D721Med (cell line): ENCODE measurements around the gene KCNT1.

ENCODE experiments used
- DNase-seq: peaks from one replicate; pipeline ENCODE4 v3.0.0; 2011; ENCODE audit warnings: low spot score; ENCODE audit not compliant: insufficient read length
- FAIRE-seq: peaks from 2 replicates; lab custom pipeline; 2011; peaks lifted over from hg19 to GRCh38; lab: Jason Lieb, UNC
- TF ChIP-seq, protein P1 (sequence below): IDR thresholded peaks from 2 replicates; pipeline ENCODE4 v1.5.1; 2012; ENCODE audit warnings: mild to moderate bottlenecking, control low read depth; ENCODE audit not compliant: insufficient read depth; ENCODE audit errors: missing control alignments

KCNT1 gene

DNA sequence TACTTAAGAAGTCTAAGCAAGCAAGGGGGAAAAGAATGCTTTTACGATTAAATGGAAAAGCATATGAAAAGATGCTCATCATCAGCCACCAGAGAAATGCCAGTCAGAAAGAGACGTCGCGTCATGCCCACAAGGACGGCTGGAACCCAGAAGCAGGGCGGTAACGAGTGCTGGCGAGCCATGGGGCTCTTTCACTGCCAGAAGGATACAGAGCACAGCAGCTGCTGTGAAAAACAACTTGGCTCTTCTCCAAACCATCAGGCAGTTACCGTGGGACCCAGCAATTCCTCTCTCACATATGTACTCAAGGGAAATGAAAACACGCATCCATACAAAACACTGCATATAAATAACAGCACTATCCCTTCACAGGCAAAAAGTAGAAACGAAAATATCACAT is 109.8 kb downstream of the KCNT1 start:
- DNase-seq = no peak

DNA sequence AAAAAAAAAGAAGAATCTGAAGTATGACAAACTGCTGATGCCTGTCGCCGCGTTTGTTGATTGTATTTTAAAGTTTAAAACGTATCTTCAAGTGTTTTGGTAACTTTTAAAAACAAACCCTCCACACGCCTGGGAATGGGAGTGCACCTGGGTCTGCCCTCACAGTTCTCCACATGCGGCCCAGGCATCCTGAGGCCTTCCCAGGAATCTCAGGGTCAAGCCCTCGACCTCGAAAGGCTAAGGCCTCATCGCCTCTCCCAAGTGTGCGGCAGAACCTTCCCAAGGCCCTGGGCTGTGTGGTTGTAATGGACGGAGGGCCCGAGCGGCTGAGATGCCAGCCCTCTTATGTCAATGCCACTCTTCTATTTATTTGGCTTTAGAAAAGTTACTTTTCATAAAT is 111.0 kb downstream of the KCNT1 start:
- TF ChIP-seq, protein P1, sequence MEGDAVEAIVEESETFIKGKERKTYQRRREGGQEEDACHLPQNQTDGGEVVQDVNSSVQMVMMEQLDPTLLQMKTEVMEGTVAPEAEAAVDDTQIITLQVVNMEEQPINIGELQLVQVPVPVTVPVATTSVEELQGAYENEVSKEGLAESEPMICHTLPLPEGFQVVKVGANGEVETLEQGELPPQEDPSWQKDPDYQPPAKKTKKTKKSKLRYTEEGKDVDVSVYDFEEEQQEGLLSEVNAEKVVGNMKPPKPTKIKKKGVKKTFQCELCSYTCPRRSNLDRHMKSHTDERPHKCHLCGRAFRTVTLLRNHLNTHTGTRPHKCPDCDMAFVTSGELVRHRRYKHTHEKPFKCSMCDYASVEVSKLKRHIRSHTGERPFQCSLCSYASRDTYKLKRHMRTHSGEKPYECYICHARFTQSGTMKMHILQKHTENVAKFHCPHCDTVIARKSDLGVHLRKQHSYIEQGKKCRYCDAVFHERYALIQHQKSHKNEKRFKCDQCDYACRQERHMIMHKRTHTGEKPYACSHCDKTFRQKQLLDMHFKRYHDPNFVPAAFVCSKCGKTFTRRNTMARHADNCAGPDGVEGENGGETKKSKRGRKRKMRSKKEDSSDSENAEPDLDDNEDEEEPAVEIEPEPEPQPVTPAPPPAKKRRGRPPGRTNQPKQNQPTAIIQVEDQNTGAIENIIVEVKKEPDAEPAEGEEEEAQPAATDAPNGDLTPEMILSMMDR = no peak
- FAIRE-seq (no peak), DNase-seq (no peak)

More for the DNA sequence above, 109.8 kb downstream of the KCNT1 start:
- TF ChIP-seq, protein P1 = no peak
- FAIRE-seq = no peak

DNA sequence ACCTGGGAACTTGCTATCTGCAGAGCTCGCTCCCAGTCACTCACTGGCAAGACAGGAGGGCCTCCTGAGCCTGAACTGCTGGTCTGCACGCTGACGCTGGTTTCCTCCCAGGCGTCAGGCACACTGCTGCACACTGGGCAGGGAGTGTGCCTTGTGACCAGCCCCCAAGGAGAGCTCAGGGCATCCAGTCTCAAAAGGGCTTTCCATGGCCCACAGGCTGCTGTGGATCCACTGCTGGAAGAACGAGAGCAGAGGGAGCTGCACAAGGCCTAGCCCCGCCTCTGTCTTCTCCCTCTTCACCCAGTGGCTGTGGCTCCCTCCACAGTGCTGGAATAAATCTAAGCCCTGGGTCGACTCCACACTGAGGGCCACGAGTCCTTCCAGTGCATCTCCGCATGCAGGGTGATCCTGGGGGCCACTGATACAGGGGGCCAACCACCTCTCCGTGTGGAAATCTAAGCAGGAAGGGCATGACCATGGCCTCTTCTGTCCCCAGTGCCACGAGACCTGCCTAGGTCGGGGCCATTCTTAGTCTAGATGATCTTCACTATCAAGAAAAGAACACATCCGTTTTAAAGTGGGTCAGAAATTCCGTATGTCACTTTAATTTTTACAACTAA is 111.8 kb downstream of the KCNT1 start:
- TF ChIP-seq, protein P1 = no peak
- DNase-seq (no peak), FAIRE-seq (no peak)

DNA sequence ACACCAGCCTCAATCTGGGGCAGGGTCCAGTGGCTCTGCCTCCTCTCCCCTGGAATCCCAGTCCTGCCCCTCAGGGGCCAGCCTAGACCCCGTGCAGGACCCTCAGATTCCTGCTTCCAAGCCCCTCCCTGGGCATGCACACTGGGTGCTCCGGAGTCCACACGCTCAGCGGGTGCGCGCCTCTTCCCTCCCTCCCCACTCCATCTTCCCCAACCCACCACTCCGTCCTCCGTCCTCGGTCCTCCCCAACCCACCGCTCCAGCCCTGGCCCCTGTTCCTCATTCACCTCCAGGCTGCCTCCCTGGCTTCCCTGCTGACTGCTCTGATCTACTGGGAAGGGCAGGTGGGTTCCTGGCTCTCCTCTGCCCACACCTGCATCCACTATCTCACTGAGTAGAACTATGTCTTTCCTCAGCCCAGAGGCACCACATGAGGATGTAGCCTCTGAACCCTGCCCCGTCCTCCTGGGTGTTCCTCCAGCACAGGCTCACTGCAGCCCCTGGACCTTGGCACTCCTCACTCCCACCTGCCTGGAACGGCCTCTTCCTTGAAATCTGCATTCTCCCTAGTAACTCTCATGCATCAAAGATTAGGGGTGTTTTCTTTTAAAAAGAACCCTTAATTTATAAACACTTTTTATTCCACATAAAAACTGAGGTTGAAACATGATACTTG is 112.6 kb downstream of the KCNT1 start:
- no peak for FAIRE-seq
- TF ChIP-seq, protein P1 = no peak

DNA sequence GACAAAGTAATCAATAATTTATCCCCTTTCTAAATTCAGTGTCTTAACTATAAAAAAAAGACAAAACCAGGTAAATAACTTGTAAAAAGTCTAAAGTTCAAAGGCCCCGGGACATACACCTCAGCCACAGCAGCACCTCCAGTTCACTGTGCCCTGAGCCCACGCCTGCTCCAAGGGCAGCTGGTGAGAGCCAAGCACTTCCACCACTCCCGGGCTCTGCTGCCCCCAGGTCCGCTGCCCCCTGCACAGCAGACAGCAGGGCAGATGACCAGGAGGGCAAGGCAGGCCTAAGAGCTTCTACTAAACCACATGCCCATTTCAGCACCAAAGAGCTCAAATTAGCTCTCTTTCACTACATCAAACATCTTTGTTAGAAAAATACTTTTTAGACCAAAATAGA is 113.4 kb downstream of the KCNT1 start:
- TF ChIP-seq, protein P1 = no peak
- FAIRE-seq (no peak), DNase-seq (no peak)

More for the DNA sequence above, 112.6 kb downstream of the KCNT1 start:
- DNase-seq = no peak

DNA sequence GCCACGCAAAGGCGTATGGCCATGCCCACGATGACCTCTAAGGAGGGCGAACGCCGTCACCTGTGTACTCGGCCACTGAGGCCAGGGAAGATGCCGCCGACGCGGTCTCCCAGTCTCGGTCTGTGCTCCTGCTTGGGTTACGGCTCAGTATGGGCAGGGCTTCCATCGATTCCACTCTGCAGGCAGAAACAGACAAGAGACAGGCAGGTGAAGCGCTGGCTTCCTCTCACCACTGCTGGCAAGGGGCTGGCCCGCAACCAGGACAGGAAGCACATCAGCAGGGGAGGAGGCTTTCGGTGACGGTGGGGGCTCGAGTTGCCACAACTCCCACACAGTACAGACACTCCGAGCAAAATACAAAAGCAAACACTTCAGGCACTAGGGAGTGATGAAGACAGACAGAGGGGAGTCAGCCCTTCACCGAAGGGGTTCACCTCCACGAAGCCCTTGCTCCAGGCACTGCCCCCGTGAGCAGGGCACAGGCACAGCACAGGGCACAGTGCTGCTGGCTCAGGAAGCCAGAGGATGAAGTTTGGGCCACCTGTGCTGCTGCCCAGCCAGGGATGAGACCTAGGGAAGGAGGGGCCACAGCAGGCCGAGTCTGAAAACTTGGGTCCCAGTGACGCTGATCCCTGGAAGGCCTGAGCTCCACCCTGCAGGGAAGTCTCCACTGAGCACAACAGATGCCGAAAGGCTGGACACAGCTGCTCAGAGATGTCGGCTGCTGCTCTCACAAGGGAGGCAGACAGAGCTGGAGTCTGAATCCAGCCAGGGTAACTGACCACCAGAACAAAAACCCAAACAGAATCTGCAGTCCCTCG is 114.1 kb downstream of the KCNT1 start:
- no peak for DNase-seq
- no peak for FAIRE-seq
- TF ChIP-seq, protein P1 = no peak
